IPS-NIHi11 (cell line): ENCODE results near the gene MTFMT.
A peak's percentile ranks its signal among the peaks of the same experiment; 100 is the strongest.
"Not testable (repeated sequence)": the region's sequence is repeated elsewhere in the genome, so short reads cannot be mapped to it uniquely, and the experiment has no call there.

Experiments
- DNase-seq: peaks from one replicate; pipeline ENCODE4 v3.0.0; 2012; ENCODE audit warnings: mixed read lengths, low spot score

Gene MTFMT

DNA sequence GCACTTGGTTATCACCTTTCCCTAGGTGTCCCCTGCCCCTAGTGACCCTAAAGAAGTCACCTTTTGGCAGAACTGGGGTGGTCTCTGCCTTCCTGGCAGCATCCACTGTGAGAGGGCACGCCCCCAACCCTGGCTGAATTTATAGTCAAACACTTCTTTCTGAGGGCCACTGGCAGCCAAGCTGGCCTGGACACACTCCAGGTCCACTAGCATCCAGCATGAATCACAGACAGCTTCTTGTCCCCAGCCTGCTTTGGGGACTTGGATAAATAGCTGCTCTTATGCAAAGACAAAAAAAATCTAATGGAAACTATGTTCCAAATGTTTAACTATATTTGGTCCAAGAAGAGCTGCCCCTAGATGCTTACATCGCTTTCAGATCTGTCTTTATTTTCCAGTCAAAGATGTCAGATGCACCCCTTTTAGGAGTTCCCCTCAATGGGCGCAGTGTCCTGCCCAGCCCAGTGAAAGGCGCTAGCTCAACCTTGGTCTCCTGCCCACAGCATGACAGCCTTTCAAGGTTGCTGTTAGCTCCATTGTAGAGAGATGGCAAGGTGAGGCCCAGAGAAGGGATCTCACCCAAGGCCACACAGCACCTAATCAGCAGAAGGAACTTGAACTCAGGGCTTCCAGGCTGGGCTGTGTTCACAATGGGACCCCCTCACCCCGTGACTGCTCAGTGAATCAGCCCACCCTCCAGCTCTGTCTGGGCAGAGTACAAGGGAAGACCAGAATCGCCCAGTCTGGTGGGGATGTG, 31.4 kb upstream of the MTFMT start:
- DNase-seq = no peak

DNA sequence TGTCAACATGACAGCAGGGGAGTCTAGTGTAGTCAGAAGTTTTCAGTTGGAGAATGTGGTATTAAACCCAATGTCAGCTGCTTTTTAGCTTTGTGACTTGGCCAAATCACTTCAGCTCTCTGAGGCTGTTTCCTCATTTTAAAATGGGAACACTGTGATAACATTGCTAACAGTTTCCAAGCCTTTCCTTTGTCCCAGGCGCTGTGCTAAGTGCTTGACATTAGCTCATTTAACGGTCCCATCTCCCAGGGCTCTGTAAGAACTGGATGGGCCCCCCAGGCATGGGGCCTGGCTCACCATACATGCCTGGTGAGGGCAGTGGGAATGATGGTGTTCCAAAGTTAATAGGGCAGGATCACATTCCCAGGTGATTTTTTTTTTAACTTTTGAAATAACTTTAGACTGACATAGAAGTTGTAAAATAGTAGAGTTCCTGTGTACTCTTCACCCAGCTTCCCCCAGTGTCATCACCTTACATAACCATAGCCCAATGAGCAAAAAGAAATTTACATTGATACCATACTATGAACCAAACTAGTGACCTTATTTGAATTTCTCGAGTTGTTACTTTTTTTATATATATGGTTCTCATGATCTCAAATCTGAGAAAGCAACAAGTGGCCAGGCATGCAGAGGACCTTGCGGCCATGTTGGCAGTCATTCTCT, 30.6 kb upstream of the MTFMT start:
- DNase-seq = no peak

GRCh38 chr15:65059369-65059750, 29.9 kb upstream of the MTFMT start:
- no peak for DNase-seq

GRCh38 chr15:65058394-65059368, 29.2 kb upstream of the MTFMT start:
- no peak for DNase-seq

- no peak for DNase-seq
These were observed 28.1 kb upstream of the MTFMT start for GRCh38 chr15:65057549-65057940.

DNA sequence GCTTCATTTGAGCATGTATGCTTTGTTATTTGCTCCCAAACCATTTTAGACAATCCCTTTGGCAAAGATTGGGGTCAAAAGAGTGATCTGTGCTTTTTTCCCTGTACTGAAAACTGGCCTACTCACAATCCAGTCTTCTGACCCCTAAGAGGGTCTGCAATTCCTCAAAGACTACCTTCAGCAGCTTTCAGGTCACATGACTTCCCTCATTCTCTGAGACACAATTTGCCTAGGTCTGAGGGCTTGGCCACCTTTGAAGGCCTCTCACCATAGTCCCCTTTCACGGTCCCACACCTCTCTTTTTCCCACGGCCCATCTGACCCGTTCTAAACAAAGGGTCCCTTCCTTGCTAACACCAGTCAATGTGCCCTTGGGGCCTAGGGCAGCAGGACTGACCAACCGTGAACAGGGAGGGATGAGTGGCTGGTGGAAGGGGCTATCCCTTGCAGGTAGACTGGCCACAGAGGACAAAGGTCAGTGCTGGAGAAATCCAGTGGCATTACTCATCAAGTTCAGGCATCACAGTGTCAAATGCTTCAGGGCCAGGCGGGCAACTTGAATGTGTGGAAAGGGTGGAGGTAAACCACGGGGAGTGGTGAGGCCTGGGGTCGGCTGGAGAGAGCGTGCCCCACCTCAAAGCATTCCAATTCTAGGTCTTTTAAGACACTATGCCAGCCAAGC, 27.6 kb upstream of the MTFMT start:
- DNase-seq = no peak

- DNase-seq = no peak
These were observed 26.7 kb upstream of the MTFMT start for GRCh38 chr15:65056106-65056505.

DNA sequence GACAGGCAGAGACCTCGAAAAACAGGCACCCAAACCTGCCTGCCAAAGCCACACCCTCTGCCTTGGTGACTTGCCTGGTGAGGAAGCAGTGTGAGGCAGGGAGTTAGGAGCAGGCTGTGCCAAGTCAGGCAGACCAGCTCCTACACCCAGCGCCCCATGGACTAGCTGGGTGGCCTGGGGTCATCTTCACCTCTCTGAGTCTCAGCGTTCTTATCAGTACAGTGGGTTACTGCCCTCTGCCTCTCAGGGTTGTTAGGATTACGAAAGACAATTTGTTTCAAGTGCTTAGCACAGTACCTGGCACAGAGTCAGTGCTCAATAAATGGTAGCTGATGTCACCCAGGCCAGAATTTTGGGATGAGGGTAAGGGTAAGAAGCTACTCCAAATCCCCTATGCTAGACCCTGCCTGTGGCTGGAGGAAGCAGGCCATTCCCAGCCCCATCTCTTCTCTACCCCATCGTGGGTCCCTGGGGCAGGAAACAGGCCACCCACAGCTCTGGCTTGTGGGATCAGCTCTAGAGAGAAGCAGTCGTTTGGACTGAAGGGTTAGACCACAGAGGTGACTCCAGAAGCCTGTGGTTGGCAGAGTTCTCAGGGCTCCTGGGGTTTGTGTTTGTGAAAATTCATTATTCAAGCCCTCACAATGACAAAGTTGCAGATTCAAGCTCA, 25.9 kb upstream of the MTFMT start:
- DNase-seq = no peak

DNA sequence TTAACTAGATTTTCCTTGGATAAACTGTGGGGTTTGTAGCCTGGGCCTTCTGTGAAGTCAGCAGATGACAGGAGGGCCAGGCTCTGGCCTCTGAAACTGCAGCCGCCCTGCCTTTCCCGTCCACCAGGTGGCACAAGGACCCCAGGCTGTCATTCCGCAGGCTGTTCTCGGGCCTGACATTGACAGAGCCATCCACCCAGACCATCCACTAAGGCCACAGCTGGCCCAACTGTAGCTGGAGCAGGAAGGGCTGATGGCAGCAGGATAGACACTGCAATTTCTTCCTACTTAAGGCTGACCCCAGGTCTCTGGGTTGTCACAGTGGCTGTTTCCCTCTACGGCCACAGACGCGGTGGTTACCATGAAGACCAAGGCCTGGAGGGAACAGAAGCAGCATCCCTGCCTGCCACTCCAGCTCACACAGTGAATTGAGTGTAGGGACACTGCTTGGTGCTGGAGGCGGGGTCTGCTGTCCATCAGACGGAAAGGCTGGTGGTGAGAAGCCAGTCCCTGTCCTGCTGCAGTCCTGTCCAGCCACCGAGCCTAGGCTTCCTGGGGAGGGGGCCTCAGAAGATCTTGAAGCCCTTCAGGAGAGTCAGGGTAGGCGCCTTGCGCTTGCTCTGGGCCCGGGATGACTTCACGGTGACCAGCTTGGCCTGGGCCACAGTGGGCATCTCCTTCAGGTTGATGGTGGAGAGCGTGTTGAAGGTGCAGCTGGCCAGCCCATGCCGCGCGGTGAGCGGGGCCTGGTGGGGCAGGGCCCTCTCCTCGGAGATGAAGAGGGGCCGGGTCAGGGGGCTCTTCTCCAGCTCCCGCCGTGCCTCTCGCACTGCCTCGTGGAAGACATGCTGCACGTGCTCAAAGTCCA, 25.1 kb upstream of the MTFMT start:
- peak; percentile 86 for DNase-seq

GRCh38 chr15:65052956-65053355, 23.5 kb upstream of the MTFMT start:
- DNase-seq = no peak

DNA sequence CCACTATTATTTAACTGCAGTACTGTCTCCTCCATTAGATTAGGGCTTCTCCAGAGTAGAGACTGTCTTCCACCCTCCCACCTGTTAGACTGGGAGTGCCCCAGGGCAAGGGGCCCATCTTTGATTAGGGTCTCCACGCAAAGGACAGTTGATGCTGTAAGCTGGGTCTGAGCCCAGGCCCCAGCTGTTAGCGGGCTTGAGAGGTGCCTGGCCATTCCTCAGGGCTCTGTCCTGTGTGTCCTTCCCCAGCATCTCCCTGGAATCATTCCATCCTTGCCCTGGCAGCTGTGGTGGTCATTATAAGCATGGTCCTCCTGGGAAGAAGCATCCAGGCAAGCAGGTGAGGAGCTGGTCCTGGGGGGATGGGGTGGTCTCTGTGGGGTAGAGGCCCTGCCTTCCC, 21.8 kb upstream of the MTFMT start:
- no peak for DNase-seq

DNA sequence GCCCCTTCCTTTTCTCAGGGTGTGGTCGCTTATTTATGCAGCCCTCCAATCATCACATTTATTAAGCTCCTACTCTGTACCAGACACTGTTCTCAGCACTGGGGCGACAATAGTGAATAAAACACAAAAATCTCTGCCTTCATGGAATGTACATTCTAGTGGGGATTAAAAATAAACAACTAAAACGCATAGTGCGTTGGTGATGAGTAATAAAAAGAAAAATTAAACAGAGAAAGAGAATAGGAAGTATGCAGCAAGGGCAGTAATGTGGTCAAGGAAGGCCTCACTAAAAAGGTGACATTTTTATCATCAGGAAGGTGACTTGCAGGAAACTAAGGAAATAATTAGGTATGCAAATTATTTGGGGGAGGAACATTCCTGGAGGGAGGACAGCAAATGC, 20.8 kb upstream of the MTFMT start:
- no peak for DNase-seq

DNA sequence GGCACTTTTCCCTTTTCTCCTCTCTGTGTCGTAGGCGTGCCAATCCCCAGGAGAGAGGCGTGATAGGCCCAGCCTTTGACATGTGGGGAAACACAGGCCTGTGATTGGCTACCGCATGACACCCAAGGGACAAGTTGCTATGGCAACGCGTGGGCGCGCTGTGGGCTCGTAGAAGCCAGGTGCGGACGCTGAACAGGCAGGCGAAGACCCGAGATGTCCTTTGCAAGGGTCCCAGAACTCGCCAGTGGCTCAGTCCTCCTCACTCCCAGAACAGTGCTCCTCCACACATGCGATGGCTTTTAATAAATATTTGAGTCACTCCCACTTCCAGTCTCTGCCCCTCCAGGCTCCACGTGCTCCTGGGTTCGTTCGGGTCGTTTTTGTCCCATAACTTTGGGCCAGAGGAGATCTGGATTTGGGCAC, 20.0 kb upstream of the MTFMT start:
- DNase-seq = peak; percentile 99

DNA sequence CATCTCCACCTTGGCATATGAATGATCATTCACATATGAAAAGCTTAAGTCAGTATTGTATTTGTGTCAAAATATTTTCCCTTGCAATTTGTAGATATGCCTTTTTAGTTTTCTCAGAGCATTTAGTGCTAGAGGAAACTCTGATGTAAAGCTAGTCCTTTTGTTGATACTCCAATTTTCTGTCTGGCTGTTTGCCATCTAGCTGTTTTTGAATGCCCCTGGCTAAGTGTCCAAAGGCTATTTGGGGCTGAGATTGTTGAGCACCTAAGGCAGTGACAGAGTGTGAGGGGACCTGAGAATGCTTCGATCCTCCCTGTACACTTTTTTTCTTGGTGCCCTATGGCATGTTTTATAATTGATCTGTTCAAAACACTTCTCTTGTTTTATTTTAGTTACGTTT, 18.8 kb upstream of the MTFMT start:
- DNase-seq = no peak

DNA sequence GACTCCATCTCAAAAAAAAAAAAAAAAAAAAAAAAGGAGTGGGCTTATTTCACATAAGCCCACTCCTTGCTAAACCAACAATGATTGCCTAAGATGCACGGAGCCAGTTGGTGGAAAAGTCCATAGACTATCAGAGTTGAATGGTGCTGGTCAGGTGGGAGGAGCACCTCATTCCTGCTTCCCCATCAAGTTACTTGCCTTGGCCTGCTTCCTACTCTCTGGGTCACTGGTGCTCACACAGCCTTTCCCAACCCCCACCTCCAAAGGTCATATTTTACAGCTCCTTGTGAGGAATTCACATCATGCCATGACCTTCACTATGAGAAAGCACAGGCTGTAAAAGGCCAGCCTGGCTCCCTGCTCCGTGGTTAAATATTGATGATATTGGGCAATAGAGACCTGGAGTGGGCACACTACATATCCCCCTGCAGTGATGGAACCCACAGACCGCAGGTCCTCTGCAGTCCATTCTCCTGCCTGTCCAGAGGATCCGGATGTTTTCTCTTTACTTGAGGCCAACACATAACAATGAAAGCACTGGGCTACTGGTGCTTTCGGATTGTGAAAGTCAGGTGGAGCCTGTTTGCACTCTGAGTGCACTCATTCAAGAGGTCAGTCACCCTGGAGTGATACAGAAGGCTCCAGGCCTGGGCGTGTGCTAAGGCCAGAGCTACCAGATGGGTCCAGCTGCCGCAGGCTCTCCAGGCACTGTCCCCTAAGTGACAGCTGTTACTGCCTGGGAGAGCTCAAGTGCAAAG, 15.5 kb upstream of the MTFMT start, which contains the start of gene SLC51B:
Gene SLC51B, plus strand, starts transcription at position 664 of the 758 bp plus-strand sequence. CDS start 4,618 bp downstream, outside the sequence.
- no peak for DNase-seq

GRCh38 chr15:65044218-65044617, 14.8 kb upstream of the MTFMT start:
- DNase-seq = not testable (repeated sequence)

- DNase-seq = no peak
These were observed 13.4 kb upstream of the MTFMT start for GRCh38 chr15:65042776-65043327.

GRCh38 chr15:65041787-65042186, 12.3 kb upstream of the MTFMT start:
- no peak for DNase-seq

GRCh38 chr15:65040461-65040860, 11.0 kb upstream of the MTFMT start:
- no peak for DNase-seq
